Measurements from ENCODE around the gene AGPS.

AGPS gene

GRCh38 chr2:177535958-177536504 is 143.5 kb downstream of the AGPS start:
- TF ChIP-seq CTCF (conservative IDR thresholded peaks at IDR 0.05), result no peak
- H3K27ac ChIP-seq, result no peak overlapping the region

- H3K27ac ChIP-seq, result no peak overlapping the region
- no peak for TF ChIP-seq CTCF (conservative IDR thresholded peaks at IDR 0.05)
Measured at GRCh38 chr2:177537213-177537612, 144.6 kb downstream of the AGPS start.

- TF ChIP-seq CTCF (conservative IDR thresholded peaks at IDR 0.05), result no peak
- H3K27ac ChIP-seq, result no peak overlapping the region
Measured at GRCh38 chr2:177537636-177538035, 145.1 kb downstream of the AGPS start.

- TF ChIP-seq CTCF (conservative IDR thresholded peaks at IDR 0.05), result no peak
- H3K27ac ChIP-seq, result no peak overlapping the region
Measured at GRCh38 chr2:177538323-177538722, 145.8 kb downstream of the AGPS start.

- no peak overlapping the region for H3K27ac ChIP-seq
- no peak for TF ChIP-seq CTCF (conservative IDR thresholded peaks at IDR 0.05)
Measured at GRCh38 chr2:177540283-177540682, 147.7 kb downstream of the AGPS start.

GRCh38 chr2:177541258-177541991 is 148.9 kb downstream of the AGPS start:
- no peak for TF ChIP-seq CTCF (conservative IDR thresholded peaks at IDR 0.05)
- no peak overlapping the region for H3K27ac ChIP-seq

- H3K27ac ChIP-seq, result no peak overlapping the region
Measured at GRCh38 chr2:177542396-177542795, 149.8 kb downstream of the AGPS start.

More at GRCh38 chr2:177542396-177542795, 149.8 kb downstream of the AGPS start:
- no peak for TF ChIP-seq CTCF (conservative IDR thresholded peaks at IDR 0.05)

All from VCaP (cell line).